Heart left ventricle (tissue), 16 donors: ENCODE measurements around the gene SERBP1. TPM values are rescaled to one million over a fixed set of nuclear protein-coding genes. Genes with fewer than 3 reads are reported as not detected.

Experiments used
- ATAC-seq, 4 donors: fragments of 200-7000 bp; cut with Tn5 transposase; one replicate each; pipeline ENCODE4 v1.9.1; 2020 to 2022; ENCODE audit warnings: moderate library complexity in 4 of 4, mild to moderate bottlenecking in 3 of 4, moderate number of reproducible peaks in 1 of 4
- DNase-seq, 5 donors: peaks; one replicate each; pipeline ENCODE4 v3.0.0-alpha.2; 2020
- H3K27ac ChIP-seq, 12 donors: fragments of 200-600 bp; sonication (generic) in 4 of 12; one replicate each; pipeline versions ENCODE4 v1.5.0 to v1.8.0; 2016 to 2022; ENCODE audit warnings: mild to moderate bottlenecking in 2 of 12
- H3K27me3 ChIP-seq, 9 donors: fragments of 200-600 bp; sonication (generic) in 2 of 9; one replicate each; pipeline versions ENCODE4 v1.5.1 to v1.8.0; 2016 to 2022; ENCODE audit warnings: mild to moderate bottlenecking in 3 of 9
- H3K36me3 ChIP-seq, 9 donors: fragments of 200-600 bp; sonication (generic) in 2 of 9; one replicate each; pipeline versions ENCODE4 v1.5.0 to v1.8.0; 2018 to 2022; ENCODE audit warnings: mild to moderate bottlenecking in 2 of 9
- H3K4me1 ChIP-seq, 12 donors: fragments of 200-600 bp; sonication (generic) in 4 of 12; one replicate each; pipeline versions ENCODE4 v1.5.0 to v1.8.0; 2016 to 2022; ENCODE audit warnings: mild to moderate bottlenecking in 3 of 12
- H3K4me3 ChIP-seq, 12 donors: fragments of 200-600 bp; sonication (generic) in 4 of 12; one replicate each; pipeline versions ENCODE4 v1.5.0 to v1.8.0; 2017 to 2022; ENCODE audit warnings: mild to moderate bottlenecking in 9 of 12, moderate library complexity in 4 of 12
- H3K9me3 ChIP-seq, 12 donors: fragments of 200-600 bp; sonication (generic) in 4 of 12; one replicate each; pipeline versions ENCODE4 v1.5.0 to v1.8.0; 2016 to 2022; ENCODE audit warnings: mild to moderate bottlenecking in 1 of 12
- CTCF ChIP-seq, 12 donors: fragments of 200-600 bp; sonication (generic) in 4 of 12; IDR thresholded peaks; one replicate each; pipeline versions ENCODE4 v1.5.0 to v1.8.0; 2018 to 2022; ENCODE audit warnings: antibody characterized with exemption in 12 of 12, mild to moderate bottlenecking in 5 of 12
- POLR2A ChIP-seq, 2 donors: fragments of 450-650 bp; IDR thresholded peaks; one replicate each; pipeline ENCODE4 v1.6.1; 2017; ENCODE audit warnings: antibody characterized with exemption in 2 of 2, mild to moderate bottlenecking in 2 of 2, moderate library complexity in 2 of 2
- WGBS, 4 donors: extraction: QIAGEN DNeasy Blood & Tissue Kit in 2 of 4; methylation state at CpG; one replicate each; pipeline versions ENCODE4 v1.1.5 to v1.1.7; 2013 to 2018; 5-methylcytosine and 5-hydroxymethylcytosine counted together
- intact Hi-C, 10 donors: fragments of 100-400 bp; cut with DNase I; formaldehyde crosslinking; loops; one replicate each; pipeline versions ENCODE4 v1.11.1 to v1.14.2; 2022
- long read RNA-seq, 3 donors: library from polyadenylated mRNA; unstranded; transcript quantifications; one replicate each; pipeline ENCODE4 v2.0.0, GENCODE V29; 2020 to 2021
- polyA plus RNA-seq, 2 donors: library from polyadenylated mRNA; stranded (reverse); fragments of 200-250 nt; gene quantifications; one replicate each; pipeline ENCODE4 v1.2.3, GENCODE V29; 2013
- total RNA-seq, 9 donors: library from RNA; depleted of rRNA in 2 of 9; stranded (reverse); fragments of >200 nt in 2 of 9; fragmentation: NEBNext Ultra II Directional in 3 of 9; extraction: Animal tissue kit (Norgen Biotek cat#: 25700) in 3 of 9; gene quantifications; one replicate each; pipeline versions ENCODE4 v1.1.0 to v1.2.4, GENCODE V29; 2016 to 2023
- donor health status: ischemic (EF 13 %, LVEDD 7.1; RV severe dilation, severe dysfunction).
- donor health status: healthy with polysubstance abuse.
- donor health status: DM: no; HTN: yes; CAD: no.
- donor health status: DM: no; HTN: no; CAD: no.
- donor health status: ischemic (EF 25% LVEDD 6.9; RV normal size, moderate dysfunction).
- donor health status: ischemic (EF 25% LVEDD 5.7; RV mildly dilated, moderate dysfunction).
- donor health status: healthy.
- donor health status: DM: yes; HTN: yes; CAD: no.
- donor health status: ischemic (EF 35%, LVEDD 5.7; RV mildly dilated, moderate dysfunction).
- donor health status: nonischemic (EF 11% LVEDD 7.7; RV severe dilation, severe dysfunction).
- donor health status: DM: yes; HTN: yes; CAD: no.
- donor health status: PGD.
- donor health status: ischemic (EF 29% LVEDD 5.4; RV normal size, mild dysfunction).
- donor health status: nonischemic (EF 23%, LVEDD 6.1; RV moderate dilation, normal function).

Gene SERBP1
- total RNA-seq (100 to 1,000 TPM; 125 to 163 (median 148) TPM), polyA plus RNA-seq (100 to 1,000 TPM in 1 of 2 donors, 10 to 100 TPM in 1; 68.8 to 197 TPM)
- long read RNA-seq, donor 1, full-length matches to known transcripts: 185 of 206 reads
- long read RNA-seq, donor 1, partial matches to known transcripts: 16 of 206 reads
- long read RNA-seq, donor 1, other reads (novel, unspliced or antisense): 5 of 206 reads
- long read RNA-seq, donor 2, full-length matches to known transcripts: 398 of 437 reads
- long read RNA-seq, donor 2, partial matches to known transcripts: 23 of 437 reads
- long read RNA-seq, donor 2, other reads (novel, unspliced or antisense): 16 of 437 reads
- long read RNA-seq, donor 3, full-length matches to known transcripts: 200 of 225 reads
- long read RNA-seq, donor 3, partial matches to known transcripts: 16 of 225 reads
- long read RNA-seq, donor 3, other reads (novel, unspliced or antisense): 9 of 225 reads

- Histone ChIP-seq H3K27ac (peak within 1 kb of the TSS; percentile 76 to 97 (median 92)), H3K4me1 (peaks cover 0 to 63% (median 36%) of the 10 kb centered on the region in 12 donors), H3K36me3 (peaks cover 0 to 11% (median 6%) of the 10 kb centered on the region in 9 donors), H3K27me3 (no peaks in the 10 kb centered on the region), H3K9me3 (no peaks in the 10 kb centered on the region), H3K4me3 (peak within 1 kb of the TSS; percentile 59 to 95 (median 84))
- peak in 1 of 2 donors; percentile 72 for TF ChIP-seq POLR2A (IDR thresholded peaks at IDR 0.05)
- no peak for TF ChIP-seq CTCF (IDR thresholded peaks at IDR 0.05)
- 0 to 1% (median 0%) methylated on average over 47 to 62 of the region's 62 CpGs for whole genome bisulfite sequencing, 4 donors
- ATAC-seq: peak; percentile 97 to 99 (median 98)
- DNase-seq: peak; percentile 96 to 98 (median 98)
- intact Hi-C loops: loop anchor here in 2 of 10 donors (5.0 to 10.0 kb wide), 2 partner anchors 257 to 506 kb away; partner anchors contain the start of genes DNAI4 (in 1 of the 2), GADD45A (in 1 of the 2) and MIER1 (in 1 of the 2)
Measured at GRCh38 chr1:67430358-67431155, at the start of gene SERBP1. SERBP1 (minus strand) TSS chr1:67430402; CDS start chr1:67430300, 102 bp downstream.

DNA sequence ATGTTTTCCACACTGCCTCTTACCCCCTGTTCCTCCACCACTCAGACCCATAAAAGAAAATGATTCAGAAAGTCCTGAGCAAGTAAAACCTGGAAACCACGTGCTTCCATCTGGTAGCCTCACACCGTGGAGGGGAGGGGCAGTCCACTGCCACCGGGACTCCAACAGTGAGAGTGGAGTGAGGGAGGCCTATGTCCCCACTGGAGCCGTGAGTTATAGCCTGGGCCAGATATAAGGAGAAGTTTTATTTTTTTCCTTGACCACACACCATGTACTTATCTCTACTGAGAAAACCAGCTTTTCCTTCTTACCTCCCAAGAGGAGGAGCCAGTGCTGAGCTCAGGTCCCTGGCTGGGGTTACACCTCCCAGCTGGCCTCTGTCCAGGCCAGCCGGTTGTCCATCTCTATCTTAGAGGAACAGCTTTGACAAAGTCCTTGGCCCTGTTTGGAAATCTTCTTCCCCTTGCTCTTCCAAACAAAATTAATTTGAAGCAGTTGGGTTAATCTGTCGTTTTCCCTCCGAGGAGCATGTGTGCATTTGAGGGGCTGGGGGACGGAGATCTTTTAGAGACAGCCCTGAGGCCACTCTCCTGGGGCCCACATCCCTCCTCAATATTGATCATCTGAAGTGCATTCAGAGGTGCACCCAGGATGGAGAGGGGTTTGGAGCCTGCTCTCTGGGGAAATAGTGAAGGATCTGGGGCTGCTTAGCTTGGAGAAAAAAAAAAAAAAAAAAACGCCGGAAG is 49.1 kb upstream of the SERBP1 start:
- no peak for TF ChIP-seq CTCF (IDR thresholded peaks at IDR 0.05)
- no peak for TF ChIP-seq POLR2A (IDR thresholded peaks at IDR 0.05)
- DNase-seq: peak in 2 of 5 donors; percentile 30 to 38
- no peaks in the 10 kb centered on the region for H3K9me3 ChIP-seq
- H3K4me1 ChIP-seq: peaks cover 0 to 16% (median 7%) of the 10 kb centered on the region in 12 donors
- no peaks in the 10 kb centered on the region for H3K36me3 ChIP-seq
- no peak overlapping the region for H3K27ac ChIP-seq
- H3K27me3 ChIP-seq: no peaks in the 10 kb centered on the region
- 37 to 50% (median 38%) methylated on average over 10 of the region's 10 CpGs for WGBS, 4 donors
- ATAC-seq: peak in 3 of 4 donors; percentile 78 to 89 (median 80)
- no peak overlapping the region for H3K4me3 ChIP-seq
- intact Hi-C loops: no loop called here

DNA sequence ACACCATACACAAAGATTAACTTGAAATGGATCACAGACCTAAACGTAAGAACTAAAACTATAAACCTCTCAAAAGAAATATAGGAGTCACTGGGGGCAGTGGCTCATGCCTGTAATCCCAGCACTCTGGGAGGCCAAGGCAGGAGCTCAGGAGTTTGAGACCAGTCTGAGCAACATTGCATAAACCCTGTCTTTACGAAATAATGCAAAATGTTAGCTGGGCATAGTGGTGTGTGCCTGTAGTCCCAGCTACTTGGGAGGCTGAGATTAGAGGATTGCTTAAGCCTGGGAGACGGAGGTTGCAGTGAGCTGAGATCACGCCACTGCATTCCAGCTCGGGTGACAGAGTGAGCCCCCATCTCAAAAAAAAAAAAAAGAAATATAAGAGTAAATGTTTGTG is 46.7 kb upstream of the SERBP1 start:
- Histone ChIP-seq H3K27me3 (no peaks in the 10 kb centered on the region), H3K4me1 (peaks cover 0 to 16% (median 7%) of the 10 kb centered on the region in 12 donors), H3K36me3 (no peaks in the 10 kb centered on the region), H3K9me3 (no peaks in the 10 kb centered on the region), H3K27ac (no peak overlapping the region), H3K4me3 (no peak overlapping the region)
- 73 to 90% (median 78%) methylated on average over 5 of the region's 5 CpGs for WGBS, 4 donors
- ATAC-seq: no peak
- intact Hi-C loops: no loop called here
- TF ChIP-seq POLR2A (IDR thresholded peaks at IDR 0.05) (no peak), CTCF (IDR thresholded peaks at IDR 0.05) (no peak)
- no peak for DNase-seq
